PC-3 (cell line): ENCODE measurements around the gene ST6GALNAC5.

Source experiments
- CTCF ChIP-seq: fragments of 300-600 bp; sonication (generic); conservative IDR thresholded peaks from 2 replicates; pipeline ENCODE4 v1.5.1; 2017; ENCODE audit warnings: antibody characterized with exemption, low read depth, mild to moderate bottlenecking, low read length
- EZH2phosphoT487 ChIP-seq: fragments of 300-600 bp; sonication (generic); IDR thresholded peaks from 2 replicates; pipeline ENCODE4 v1.6.1; 2018; ENCODE audit warnings: mild to moderate bottlenecking, antibody characterized with exemption, low read length, borderline replicate concordance

- TF ChIP-seq CTCF (no peak), EZH2phosphoT487 (no peak)
Measured at GRCh38 chr1:77015748-77016341, 148.6 kb downstream of the ST6GALNAC5 start.
